Spleen (tissue), 11 donors: ENCODE results near the gene CPNE1. TPM values are rescaled to one million over a fixed set of nuclear protein-coding genes. Genes with fewer than 3 reads are reported as not detected.

ENCODE experiments used
- DNase-seq: peaks from one replicate; pipeline ENCODE4 v3.0.0-alpha.2; 2020
- H3K27ac ChIP-seq, 8 donors: fragments of 200-600 bp; sonication (generic) in 7 of 8; 1 replicate in 4 of 8; 2 replicates in 4 of 8; pipeline versions ENCODE4 v1.5.0 to v1.8.0; 2016 to 2021; ENCODE audit warnings: inconsistent platforms in 4 of 8, mild to moderate bottlenecking in 4 of 8, moderate library complexity in 1 of 8
- H3K27me3 ChIP-seq, 7 donors: fragments of 200-600 bp; sonication (generic) in 6 of 7; replicated peaks in 1 of 7; 1 replicate in 4 of 7; 2 replicates in 3 of 7; pipeline versions ENCODE4 v1.5.0 to v1.8.0; 2016 to 2021; ENCODE audit warnings: inconsistent platforms in 3 of 7, mild to moderate bottlenecking in 1 of 7
- H3K36me3 ChIP-seq, 6 donors: fragments of 200-600 bp; sonication (generic) in 5 of 6; 1 replicate in 4 of 6; 2 replicates in 2 of 6; pipeline versions ENCODE4 v1.5.0 to v1.8.0; 2016 to 2021; ENCODE audit warnings: inconsistent platforms in 2 of 6
- H3K4me1 ChIP-seq, 6 donors: fragments of 200-600 bp; sonication (generic) in 5 of 6; 1 replicate in 3 of 6; 2 replicates in 3 of 6; pipeline versions ENCODE4 v1.5.0 to v1.8.0; 2016 to 2021; ENCODE audit warnings: inconsistent platforms in 3 of 6
- H3K4me3 ChIP-seq, 8 donors: fragments of 200-600 bp; sonication (generic) in 7 of 8; 1 replicate in 4 of 8; 2 replicates in 4 of 8; pipeline versions ENCODE4 v1.5.0 to v1.8.0; 2016 to 2021; ENCODE audit warnings: inconsistent platforms in 4 of 8, mild to moderate bottlenecking in 4 of 8, moderate library complexity in 2 of 8
- H3K9me3 ChIP-seq, 8 donors: fragments of 200-600 bp; sonication (generic) in 7 of 8; 1 replicate in 4 of 8; 2 replicates in 4 of 8; pipeline versions ENCODE4 v1.5.0 to v1.8.0; 2016 to 2021; ENCODE audit warnings: inconsistent platforms in 4 of 8
- CTCF ChIP-seq, 11 experiments: fragments of 200-600 bp in 7 of 11; fragments of 450-650 bp in 4 of 11; sonication (generic) in 4 of 11; IDR thresholded peaks in 8 of 11; conservative IDR thresholded peaks in 3 of 11; 1 replicate in 7 of 11; 2 replicates in 4 of 11; pipeline versions ENCODE4 v1.4.0 to v1.8.0; 2016 to 2021; ENCODE audit warnings: antibody characterized with exemption in 11 of 11, inconsistent platforms in 4 of 11, mild to moderate bottlenecking in 1 of 11
- POLR2A ChIP-seq, 3 donors: fragments of 450-650 bp; IDR thresholded peaks; one replicate each; pipeline ENCODE4 v1.5.1; 2017; ENCODE audit warnings: antibody characterized with exemption in 3 of 3, mild to moderate bottlenecking in 1 of 3
- POLR2AphosphoS5 ChIP-seq, 3 donors: sonication (generic); formaldehyde crosslinking; IDR thresholded peaks; one replicate each; pipeline ENCODE4 v1.5.1; 2017; ENCODE audit warnings: antibody characterized with exemption in 3 of 3
- WGBS, 5 donors: extraction: QIAGEN DNeasy Blood & Tissue Kit in 3 of 5; methylation state at CpG; one replicate each; pipeline versions ENCODE4 v1.1.5 to v1.1.7; 2013 to 2018; 5-methylcytosine and 5-hydroxymethylcytosine counted together
- intact Hi-C: fragments of 100-400 bp; cut with DNase I; formaldehyde crosslinking; loops from one replicate; pipeline ENCODE4 v1.15.0; 2023; ENCODE audit warnings: low total_unique reads
- polyA plus RNA-seq, 3 donors: library from polyadenylated mRNA; stranded (reverse); fragments of 200-250 nt; gene quantifications; one replicate each; pipeline ENCODE4 v1.2.1, GENCODE V29; 2013
- total RNA-seq, 7 donors: library from RNA; depleted of rRNA in 3 of 7; stranded (reverse); fragments of >200 nt in 3 of 7; fragmentation: NEBNext Ultra II Directional in 4 of 7; extraction: Animal tissue kit (Norgen Biotek cat#: 25700) in 4 of 7; gene quantifications; one replicate each; pipeline versions ENCODE4 v1.1.0 to v1.2.1, GENCODE V29; 2016 to 2021
- donor health status: healthy with polysubstance abuse.
- donor health status: DM: no; HTN: no; CAD: no; lungs with moderate emphysema.
- donor health status: DM: no; HTN: no; CAD: no.
- donor health status: Bipolar disorder and iron deficiency.
- donor health status: healthy.
- donor health status: DM: no; HTN: no; CAD: no.
- donor health status: DM: yes; HTN: yes; CAD: no.

Gene CPNE1
- total and polyA plus RNA-seq, 10 donors, result 93.9 to 247 (median 221) TPM

GRCh38 chr20:35681960-35682359 lies 17.3 kb upstream of the CPNE1 start:
- peaks cover 0 to 92% (median 22%) of the 10 kb centered on the region in 6 donors for H3K36me3 ChIP-seq
- H3K9me3 ChIP-seq, result no peaks in the 10 kb centered on the region
- H3K4me1 ChIP-seq, result peaks cover 0 to 13% (median 10%) of the 10 kb centered on the region in 6 donors
- no peak for TF ChIP-seq POLR2AphosphoS5 (IDR thresholded peaks at IDR 0.05)
- no peak for TF ChIP-seq POLR2A (IDR thresholded peaks at IDR 0.05)
- no peak for TF ChIP-seq CTCF (IDR thresholded peaks at IDR 0.05 in 8 of 11, conservative IDR thresholded peaks at IDR 0.05 in 3 of 11)
- H3K4me3 ChIP-seq, result no peak overlapping the region
- intact Hi-C loops, result no loop called here
- H3K27me3 ChIP-seq, result no peaks in the 10 kb centered on the region
- no peak overlapping the region for H3K27ac ChIP-seq
- WGBS, 5 donors, result 0 to 100% (median 95%) methylated on average over 1 of the region's 1 CpG
- no peak for DNase-seq

GRCh38 chr20:35680452-35681183 lies 15.9 kb upstream of the CPNE1 start:
- intact Hi-C loops, result no loop called here
- H3K4me1 ChIP-seq, result peaks cover 0 to 13% (median 10%) of the 10 kb centered on the region in 6 donors
- H3K27ac ChIP-seq, result peak overlapping the region in 5 of 8 donors; percentile 5 to 57 (median 53)
- no peaks in the 10 kb centered on the region for H3K27me3 ChIP-seq
- no peaks in the 10 kb centered on the region for H3K9me3 ChIP-seq
- DNase-seq, result no peak
- H3K4me3 ChIP-seq, result no peak overlapping the region
- peaks cover 0 to 92% (median 16%) of the 10 kb centered on the region in 6 donors for H3K36me3 ChIP-seq
- WGBS, 5 donors, result 40 to 58% (median 49%) methylated on average over 4 of the region's 4 CpGs
- TF ChIP-seq CTCF (IDR thresholded peaks at IDR 0.05 in 8 of 11, conservative IDR thresholded peaks at IDR 0.05 in 3 of 11) (no peak), POLR2AphosphoS5 (IDR thresholded peaks at IDR 0.05) (no peak), POLR2A (IDR thresholded peaks at IDR 0.05) (no peak)

- WGBS, 5 donors, result 92 to 98% (median 96%) methylated on average over 8 of the region's 8 CpGs
Measured at GRCh38 chr20:35674921-35675320, 10.2 kb upstream of the CPNE1 start.

More at GRCh38 chr20:35674921-35675320, 10.2 kb upstream of the CPNE1 start:
- H3K9me3 ChIP-seq, result no peaks in the 10 kb centered on the region
- intact Hi-C loops, result no loop called here
- no peak overlapping the region for H3K4me3 ChIP-seq
- H3K27me3 ChIP-seq, result no peaks in the 10 kb centered on the region
- peaks cover 0 to 100% (median 59%) of the 10 kb centered on the region in 6 donors for H3K36me3 ChIP-seq
- no peaks in the 10 kb centered on the region for H3K4me1 ChIP-seq
- H3K27ac ChIP-seq, result no peak overlapping the region
- DNase-seq, result no peak
- TF ChIP-seq CTCF (IDR thresholded peaks at IDR 0.05 in 8 of 11, conservative IDR thresholded peaks at IDR 0.05 in 3 of 11) (no peak), POLR2AphosphoS5 (IDR thresholded peaks at IDR 0.05) (no peak), POLR2A (IDR thresholded peaks at IDR 0.05) (no peak)
